RPMI8226 (cell line): ENCODE results near the gene MKLN1.
A peak's percentile ranks its signal among the peaks of the same experiment; 100 is the strongest.
"Not testable (repeated sequence)": the region's sequence is repeated elsewhere in the genome, so short reads cannot be mapped to it uniquely, and the experiment has no call there.

Source experiments
- DNase-seq: peaks from one replicate; pipeline ENCODE4 v3.0.0-alpha.2; 2015

MKLN1 gene

GRCh38 chr7:131327626-131328376, at the start of gene MKLN1:
Gene MKLN1 (plus strand): TSS chr7:131327876. CDS start chr7:131327900, 24 bp downstream.
- DNase-seq = peak; percentile 96

- DNase-seq = no peak
Measured at GRCh38 chr7:131279044-131279443, 48.6 kb upstream of the MKLN1 start.

GRCh38 chr7:131281266-131282048, 46.2 kb upstream of the MKLN1 start:
- no peak for DNase-seq

GRCh38 chr7:131284702-131285419, 42.8 kb upstream of the MKLN1 start:
- no peak for DNase-seq

GRCh38 chr7:131285556-131285955, 42.1 kb upstream of the MKLN1 start:
- no peak for DNase-seq

DNA sequence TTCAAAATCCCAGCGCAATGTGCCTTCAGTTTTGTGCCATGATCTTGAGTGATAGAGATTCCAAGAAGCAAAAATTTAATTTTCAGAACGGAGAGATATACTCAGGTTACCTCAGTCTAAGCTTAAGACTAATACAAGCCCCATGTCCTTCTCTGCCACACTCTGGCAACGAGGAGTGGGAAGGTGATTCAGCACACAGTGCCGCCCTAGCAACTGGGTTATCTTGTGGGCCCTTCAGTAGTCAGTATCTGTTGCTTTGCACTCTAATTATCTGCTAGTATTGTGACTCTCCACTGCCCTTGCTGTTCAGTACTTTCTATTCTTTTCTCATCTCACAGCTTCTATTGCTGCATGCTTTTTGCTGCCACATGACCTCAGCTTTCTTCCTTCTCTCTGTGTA, 39.2 kb upstream of the MKLN1 start:
- no peak for DNase-seq

GRCh38 chr7:131289051-131289450, 38.6 kb upstream of the MKLN1 start:
- DNase-seq = no peak

- no peak for DNase-seq
Measured at GRCh38 chr7:131292141-131292905, 35.4 kb upstream of the MKLN1 start.

- no peak for DNase-seq
Measured at GRCh38 chr7:131293018-131293417, 34.7 kb upstream of the MKLN1 start.

- DNase-seq = no peak
Measured at GRCh38 chr7:131294553-131294952, 33.1 kb upstream of the MKLN1 start.

GRCh38 chr7:131298608-131298992, 29.1 kb upstream of the MKLN1 start:
- no peak for DNase-seq

- DNase-seq = no peak
Measured at GRCh38 chr7:131299074-131299473, 28.6 kb upstream of the MKLN1 start.

DNA sequence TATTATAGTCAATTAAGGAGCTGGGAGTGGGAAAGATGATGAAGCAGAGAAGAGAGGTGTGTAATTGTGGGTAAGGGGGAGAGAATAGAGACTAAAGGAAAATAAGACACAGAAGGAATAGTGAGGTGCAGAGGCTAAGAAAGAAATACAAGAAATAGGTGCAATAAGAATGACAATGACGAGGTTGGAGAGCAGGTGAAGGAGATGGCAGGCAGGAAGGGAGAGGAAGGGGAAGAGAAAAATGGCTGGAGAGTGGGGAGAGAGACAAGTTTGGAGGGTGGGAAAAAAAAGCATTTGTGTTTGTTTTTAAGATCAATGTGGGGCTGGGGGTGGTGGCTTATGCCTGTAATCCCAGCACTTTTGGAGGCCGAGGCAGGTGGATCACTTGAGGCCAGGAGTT, 27.6 kb upstream of the MKLN1 start:
- DNase-seq = no peak

GRCh38 chr7:131300572-131301466, 26.9 kb upstream of the MKLN1 start:
- DNase-seq = no peak

GRCh38 chr7:131302446-131302845, 25.2 kb upstream of the MKLN1 start:
- no peak for DNase-seq

- DNase-seq = peak; percentile 54
Measured at GRCh38 chr7:131302876-131303707, 24.6 kb upstream of the MKLN1 start.

DNA sequence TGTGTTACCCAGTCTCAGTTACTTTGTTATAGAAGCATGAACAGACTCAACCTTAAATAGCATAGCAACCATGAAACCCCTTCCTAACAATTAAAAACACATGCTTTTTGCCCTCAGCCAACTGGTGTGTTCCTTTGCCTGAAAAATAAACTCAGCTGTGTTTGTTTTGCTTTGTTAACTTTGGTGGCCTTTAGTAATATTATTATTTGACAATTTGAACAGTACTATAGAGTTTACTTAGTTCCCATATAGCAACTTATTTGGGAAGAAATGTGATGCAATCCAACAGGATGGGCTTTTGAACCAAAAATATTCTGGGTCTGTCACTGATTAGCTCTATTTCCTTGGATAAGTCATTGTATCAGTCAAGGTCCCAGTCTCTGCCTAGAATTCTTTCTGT, 22.5 kb upstream of the MKLN1 start:
- DNase-seq = no peak

DNA sequence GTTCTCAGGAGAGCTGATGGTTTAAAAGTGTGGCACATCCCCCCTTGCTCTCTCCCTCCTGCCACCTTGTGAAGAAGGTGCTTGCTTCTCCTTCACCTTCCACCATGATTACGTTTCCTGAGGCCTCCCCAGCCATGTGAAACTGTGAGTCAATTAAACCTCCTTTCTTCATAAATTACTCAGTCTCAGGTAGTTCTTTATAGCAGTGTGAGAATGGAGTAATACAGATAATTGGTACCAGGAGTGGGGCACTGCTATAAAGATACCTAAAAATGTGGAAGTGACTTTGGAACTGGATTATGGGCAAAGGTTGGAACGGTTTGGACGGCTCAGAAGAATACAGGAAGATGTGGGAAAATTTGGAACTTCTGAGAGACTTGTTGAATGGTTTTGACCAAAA, 21.6 kb upstream of the MKLN1 start:
- DNase-seq = not testable (repeated sequence)

DNA sequence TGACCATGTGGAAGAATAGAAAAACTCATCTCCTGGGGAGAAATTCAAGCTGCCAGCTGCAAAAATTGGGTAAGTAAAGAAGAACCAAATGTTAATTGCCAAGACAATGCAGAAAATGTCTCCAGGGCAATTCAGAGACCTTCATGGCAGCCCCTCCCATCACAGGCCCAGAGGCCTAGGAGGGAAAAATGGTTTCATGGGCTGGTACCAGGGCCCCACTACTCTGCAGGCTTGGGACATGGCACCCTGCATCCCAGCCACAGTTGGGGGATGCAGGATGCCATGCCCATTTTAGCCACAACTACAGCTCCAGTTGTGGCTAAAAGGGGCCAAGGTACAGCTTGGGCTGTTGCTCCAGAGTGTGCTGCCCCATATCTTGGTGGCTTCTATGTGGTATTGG, 20.9 kb upstream of the MKLN1 start:
- no peak for DNase-seq

DNA sequence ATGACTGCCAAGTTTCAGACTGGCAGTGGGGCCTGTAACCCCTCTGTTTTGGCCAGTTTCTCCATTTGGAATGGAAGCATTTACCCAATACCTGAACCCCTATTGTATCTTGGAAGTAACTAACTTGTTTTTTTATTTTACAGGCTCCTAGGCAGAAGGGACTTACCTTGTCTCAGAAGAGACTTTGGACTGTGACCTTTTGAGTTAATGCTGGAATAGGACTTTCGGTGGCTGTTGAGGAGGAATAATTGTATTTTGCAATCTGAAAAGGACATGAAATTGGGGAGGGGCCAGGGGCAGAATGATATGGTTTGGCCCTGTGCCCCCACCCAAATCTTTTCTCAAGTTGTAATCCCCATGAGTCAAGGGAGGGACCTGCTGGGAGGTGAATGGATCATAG, 20.0 kb upstream of the MKLN1 start:
- no peak for DNase-seq

- DNase-seq = no peak
Measured at GRCh38 chr7:131312838-131313237, 14.8 kb upstream of the MKLN1 start.
